H1 (cell line): Measurements from ENCODE around the gene HDHD5.

Source experiments
- ASH2L ChIP-seq: fragments of 200-600, 300-600 bp; sonication (generic); IDR thresholded peaks from one replicate; pipeline ENCODE4 v1.7.1; 2017; ENCODE audit warnings: low read length
- CBX5 ChIP-seq: fragments of 300-800, 300-1000 bp; sonication (generic); IDR thresholded peaks from 2 replicates; pipeline ENCODE4 v1.7.1; 2016; ENCODE audit warnings: antibody characterized with exemption, low read length, low read depth
- CHD2 ChIP-seq: IDR thresholded peaks from 2 replicates; pipeline ENCODE4 v1.6.1; 2012; ENCODE audit warnings: low read length, improper control_type of control experiment
- CTCF ChIP-seq, 3 experiments: IDR thresholded peaks; 1 replicate in 2 of 3; 2 replicates in 1 of 3; pipeline versions ENCODE4 v1.5.1 to v1.6.1; 2011; ENCODE audit warnings: low read length in 3 of 3, mild to moderate bottlenecking in 3 of 3, inconsistent platforms in 2 of 3, low read depth in 1 of 3, moderate library complexity in 1 of 3; ENCODE audit not compliant: insufficient read depth in 1 of 3; ENCODE audit errors: control extremely low read depth in 1 of 3
- EZH2 ChIP-seq: fragments of 200-600 bp; sonication (generic); IDR thresholded peaks from 2 replicates; pipeline ENCODE4 v1.7.1; 2012; ENCODE audit warnings: low read depth, mild to moderate bottlenecking, moderate library complexity, low read length, inconsistent platforms; ENCODE audit not compliant: severe bottlenecking
- HDAC2 ChIP-seq, 2 experiments: fragments of 300-600 bp in 1 of 2; sonication (generic) in 1 of 2; IDR thresholded peaks; 2 replicates each; pipeline ENCODE4 v1.6.1; 2011 to 2012; ENCODE audit warnings: low read depth in 2 of 2, low read length in 2 of 2, mild to moderate bottlenecking in 2 of 2, moderate library complexity in 2 of 2, borderline replicate concordance in 1 of 2, inconsistent platforms in 1 of 2
- HDAC6 ChIP-seq: IDR thresholded peaks from one replicate; pipeline ENCODE4 v1.7.1; 2012; ENCODE audit warnings: low read depth, mild to moderate bottlenecking, inconsistent platforms, low read length, moderate library complexity
- KDM1A ChIP-seq: fragments of 200-600, 300-600 bp; sonication (generic); IDR thresholded peaks from 2 replicates; pipeline ENCODE4 v1.7.1; 2016; ENCODE audit warnings: mild to moderate bottlenecking, low read length, borderline replicate concordance
- POLR2A ChIP-seq, 2 experiments: IDR thresholded peaks; 1 replicate in 1 of 2; 2 replicates in 1 of 2; pipeline ENCODE4 v1.6.1; 2011; ENCODE audit warnings: low read depth in 2 of 2, low read length in 2 of 2, mild to moderate bottlenecking in 2 of 2; ENCODE audit errors: control extremely low read depth in 1 of 2
- POLR2AphosphoS5 ChIP-seq: IDR thresholded peaks from 2 replicates; pipeline ENCODE4 v1.6.1; 2011; ENCODE audit warnings: low read depth, low read length
- SP1 ChIP-seq: IDR thresholded peaks from 2 replicates; pipeline ENCODE4 v1.6.1; 2011; ENCODE audit warnings: low read depth, low read length
- SP4 ChIP-seq: IDR thresholded peaks from 2 replicates; pipeline ENCODE4 v1.6.1; 2012; ENCODE audit warnings: low read length, inconsistent platforms
- ZNF274 ChIP-seq: IDR thresholded peaks from 2 replicates; pipeline ENCODE4 v1.7.0; 2012; ENCODE audit warnings: low read length, borderline replicate concordance; ENCODE audit errors: extremely low read depth

DNA sequence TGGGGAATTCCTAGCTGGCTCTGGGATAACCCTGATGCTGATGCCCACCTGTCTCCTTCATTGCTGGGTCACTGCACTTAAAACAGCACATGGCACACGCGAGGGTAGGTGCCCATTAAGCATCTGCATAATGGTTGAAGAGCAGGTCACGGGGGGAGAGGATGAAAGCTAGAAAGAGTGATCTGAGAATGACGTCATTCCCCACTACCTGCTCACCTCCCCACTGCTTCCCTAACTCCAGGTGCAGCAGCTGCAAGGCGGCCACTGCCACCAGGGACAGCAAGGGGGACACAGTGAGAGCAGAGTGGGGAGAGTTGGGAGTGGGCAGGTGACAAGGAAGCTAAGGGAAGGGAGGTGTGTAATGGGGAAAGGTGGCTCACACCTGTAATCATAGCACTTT is 33.1 kb upstream of the HDHD5 start:
- no peak for TF ChIP-seq POLR2AphosphoS5
- no peak for TF ChIP-seq CBX5
- no peak for TF ChIP-seq SP1
- TF ChIP-seq ASH2L: no peak
- TF ChIP-seq CTCF (IDR thresholded peaks at IDR 0.05; ENCODE audit: control extremely low read depth in 1 of 3, insufficient read depth in 1 of 3, low read depth in 1 of 3, low read length in 3 of 3): no peak
- no peak for TF ChIP-seq ZNF274
- TF ChIP-seq EZH2: no peak
- TF ChIP-seq KDM1A: no peak
- no peak for TF ChIP-seq HDAC2 (IDR thresholded peaks at IDR 0.05; ENCODE audit: borderline replicate concordance in 1 of 2, low read depth in 2 of 2, low read length in 2 of 2)
- no peak for TF ChIP-seq POLR2A (IDR thresholded peaks at IDR 0.05; ENCODE audit: control extremely low read depth in 1 of 2, low read depth in 2 of 2, low read length in 2 of 2)
- TF ChIP-seq CHD2: no peak
- TF ChIP-seq HDAC6: no peak
- no peak for TF ChIP-seq SP4
